Glutamatergic neuron (in vitro differentiated cells): ENCODE data around the gene PRR7. TPM values are rescaled to one million over a fixed set of nuclear protein-coding genes. Genes with fewer than 3 reads are reported as not detected.
A peak's percentile ranks its signal among the peaks of the same experiment; 100 is the strongest.
"Not testable (repeated sequence)": the region's sequence is repeated elsewhere in the genome, so short reads cannot be mapped to it uniquely, and the experiment has no call there.

Source experiments
- DNase-seq: peaks from one replicate; pipeline ENCODE4 v3.0.0; 2022
- H3K27ac Mint-ChIP-seq: one replicate; pipeline ENCODE4 v1.8.0; 2020; ENCODE audit warnings: mild to moderate bottlenecking, mixed read lengths, inconsistent platforms; ENCODE audit not compliant: unreplicated experiment
- H3K27me3 Mint-ChIP-seq: one replicate; pipeline ENCODE4 v1.8.0; 2020; ENCODE audit warnings: mild to moderate bottlenecking, moderate library complexity, mixed read lengths, inconsistent platforms; ENCODE audit not compliant: unreplicated experiment
- H3K36me3 Mint-ChIP-seq: one replicate; pipeline ENCODE4 v1.8.0; 2020; ENCODE audit warnings: mild to moderate bottlenecking, mixed read lengths, inconsistent platforms; ENCODE audit not compliant: unreplicated experiment
- H3K4me1 Mint-ChIP-seq: one replicate; pipeline ENCODE4 v1.8.0; 2020; ENCODE audit warnings: mild to moderate bottlenecking, low read depth, mixed read lengths, inconsistent platforms; ENCODE audit not compliant: unreplicated experiment
- H3K4me3 Mint-ChIP-seq: one replicate; pipeline ENCODE4 v1.8.0; 2020; ENCODE audit warnings: mild to moderate bottlenecking, mixed read lengths, inconsistent platforms; ENCODE audit not compliant: unreplicated experiment
- H3K9me3 Mint-ChIP-seq: one replicate; pipeline ENCODE4 v1.8.0; 2020; ENCODE audit warnings: mild to moderate bottlenecking, moderate library complexity, mixed read lengths, inconsistent platforms; ENCODE audit not compliant: unreplicated experiment
- CTCF ChIP-seq: fragments of 200-600 bp; sonication (generic); IDR thresholded peaks from one replicate; pipeline ENCODE4 v1.5.0; 2021; ENCODE audit not compliant: partially characterized antibody, unreplicated experiment
- total RNA-seq: library from RNA; stranded (reverse); fragmentation: NEBNext Ultra II Directional; extraction: Animal tissue kit (Norgen Biotek cat#: 25700); gene quantifications from one replicate; pipeline ENCODE4 v1.2.1, GENCODE V29; 2021; ENCODE audit not compliant: unreplicated experiment

The PRR7 gene
- total RNA-seq, 1 donor from 2014 or later = 4.1 TPM

DNA sequence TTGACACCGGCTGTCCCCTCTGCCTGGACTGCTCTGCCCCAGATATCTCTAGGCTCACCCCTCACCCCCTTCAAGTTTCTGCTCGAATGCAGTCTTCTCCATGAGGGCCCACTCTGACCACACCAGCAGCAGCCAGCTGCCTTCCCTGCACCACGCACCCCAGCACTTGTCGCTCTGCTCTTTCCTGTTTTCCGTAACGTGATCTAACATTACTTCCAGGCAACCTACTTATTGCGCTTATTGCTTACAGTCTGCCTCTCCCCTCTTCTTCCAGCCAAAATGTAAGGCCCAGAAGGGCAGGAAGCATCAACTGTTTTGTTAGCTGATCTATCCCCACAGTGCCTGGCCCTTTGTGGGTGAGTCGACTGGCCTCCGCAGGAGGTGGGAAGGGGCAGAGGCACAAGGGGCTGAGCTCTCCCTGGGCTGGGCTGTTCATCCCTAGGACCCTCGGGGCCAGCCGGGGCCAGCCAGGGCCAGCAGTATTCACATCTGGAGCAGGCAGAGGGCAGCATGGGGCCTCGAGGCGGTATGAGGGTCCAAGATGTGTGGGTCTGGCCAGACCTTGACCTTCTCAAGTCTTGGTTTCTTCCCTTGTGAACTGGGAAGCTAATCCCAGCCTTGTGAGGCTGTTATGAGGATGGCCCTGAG, 38.4 kb downstream of the PRR7 start:
- no peak for TF ChIP-seq CTCF
- Mint-ChIP-seq H3K9me3 (peaks cover 15% of the 10 kb centered on the region), H3K4me1 (peaks cover 33% of the 10 kb centered on the region), H3K36me3 (no peaks in the 10 kb centered on the region), H3K27me3 (peaks cover 16% of the 10 kb centered on the region), H3K27ac (peak overlapping the region; percentile 91), H3K4me3 (peak overlapping the region; percentile 59)
- DNase-seq = no peak

DNA sequence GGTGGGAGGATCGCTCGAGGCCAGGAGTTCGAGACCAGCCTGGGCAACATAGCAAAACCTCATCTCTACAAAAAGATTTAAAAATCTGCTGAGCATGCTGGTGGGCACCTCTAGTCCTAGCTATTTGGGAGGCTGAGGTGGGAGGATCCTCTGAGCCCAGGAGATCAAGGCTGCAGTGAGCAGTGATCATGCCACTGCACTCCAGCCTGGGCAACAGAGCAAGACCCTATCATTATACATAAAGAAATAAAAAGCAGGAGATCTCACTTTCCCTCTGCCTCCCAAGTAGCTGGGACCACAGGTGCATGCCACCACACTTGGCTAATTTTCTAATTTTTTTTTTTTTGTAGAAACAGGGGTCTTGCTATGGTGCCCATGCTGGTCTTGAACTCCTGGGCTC, 39.1 kb downstream of the PRR7 start:
- not testable (repeated sequence) for DNase-seq, H3K36me3 Mint-ChIP-seq, H3K4me3 Mint-ChIP-seq
- Mint-ChIP-seq H3K27ac (peak overlapping the region; percentile 91), H3K9me3 (peaks cover 16% of the 10 kb centered on the region), H3K27me3 (peaks cover 16% of the 10 kb centered on the region), H3K4me1 (peaks cover 33% of the 10 kb centered on the region)

GRCh38 chr5:177486256-177486655, 39.6 kb downstream of the PRR7 start:
- Mint-ChIP-seq H3K36me3 (no peaks in the 10 kb centered on the region), H3K9me3 (peaks cover 16% of the 10 kb centered on the region), H3K27ac (no peak overlapping the region), H3K4me1 (peaks cover 33% of the 10 kb centered on the region), H3K27me3 (peaks cover 18% of the 10 kb centered on the region), H3K4me3 (no peak overlapping the region)
- TF ChIP-seq CTCF = no peak
- no peak for DNase-seq

GRCh38 chr5:177487144-177487543, 40.5 kb downstream of the PRR7 start:
- Mint-ChIP-seq H3K27me3 (peaks cover 19% of the 10 kb centered on the region), H3K9me3 (peaks cover 16% of the 10 kb centered on the region), H3K27ac (no peak overlapping the region), H3K4me1 (peaks cover 33% of the 10 kb centered on the region), H3K4me3 (no peak overlapping the region), H3K36me3 (no peaks in the 10 kb centered on the region)
- no peak for TF ChIP-seq CTCF
- no peak for DNase-seq

DNA sequence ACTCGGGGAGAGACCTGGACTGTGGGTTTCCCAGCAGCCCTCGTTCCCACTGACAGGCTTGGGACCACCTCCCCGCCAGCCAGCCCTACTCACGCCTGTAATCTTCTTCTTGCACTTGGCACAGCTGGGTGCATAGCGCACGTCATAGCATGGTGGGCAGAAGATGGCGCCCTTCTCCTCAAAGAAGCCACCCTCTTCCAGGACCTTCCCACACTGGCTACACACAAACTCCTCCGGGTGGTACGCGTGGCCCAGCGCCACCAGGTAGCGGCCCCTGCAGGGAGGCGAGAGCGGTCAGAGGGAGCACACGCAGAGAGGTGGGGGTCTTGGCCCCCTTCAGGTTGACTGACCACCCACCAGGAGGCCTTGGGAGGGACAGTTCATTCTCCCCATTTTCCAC, 41.4 kb downstream of the PRR7 start:
- no peak for TF ChIP-seq CTCF
- Mint-ChIP-seq H3K27ac (no peak overlapping the region), H3K4me1 (peaks cover 34% of the 10 kb centered on the region), H3K27me3 (peaks cover 18% of the 10 kb centered on the region), H3K9me3 (peaks cover 20% of the 10 kb centered on the region), H3K4me3 (no peak overlapping the region), H3K36me3 (no peaks in the 10 kb centered on the region)
- DNase-seq = no peak
